GM12878 (cell line): ENCODE data around the gene ZBTB7B. TPM values are rescaled to one million over a fixed set of nuclear protein-coding genes. Genes with fewer than 3 reads are reported as not detected.

ENCODE experiments used
- ATAC-seq: fragments of 200-7000 bp; cut with Tn5 transposase; 3 replicates; pipeline ENCODE4 v1.9.1; 2020; ENCODE audit warnings: mild to moderate bottlenecking, moderate library complexity
- BruUV-seq: library from RNA; stranded (reverse); fragments of 400-500 nt; replicated peaks from 2 replicates; lab custom pipeline; 2021; lab: Mats Ljungman, UMichigan
- CTCF ChIA-PET: fragments of 300-600 bp; sonication (Branson Sonifier 250); formaldehyde crosslinking; extraction: SDS; loops from one replicate; lab custom pipeline; 2021; ENCODE audit warnings: inconsistent platforms; lab: Yijun Ruan, JAX
- POLR2A ChIA-PET: fragments of 350-600 bp; formaldehyde crosslinking; extraction: SDS; loops from one replicate; lab custom pipeline; 2021; ENCODE audit warnings: inconsistent platforms; lab: Charles Lee
- RAD21 ChIA-PET: fragments of 300-600 bp; sonication (Branson Sonifier 250); formaldehyde crosslinking; loops from one replicate; lab custom pipeline; 2023; ENCODE audit warnings: antibody characterized with exemption; ENCODE audit not compliant: unreplicated experiment; lab: Charles Lee
- SMC1A ChIA-PET: fragments of 300-600 bp; sonication (Branson Sonifier 250); formaldehyde crosslinking; loops from one replicate; lab custom pipeline; 2023; ENCODE audit not compliant: unreplicated experiment, uncharacterized antibody; lab: Charles Lee
- DNase-seq: peaks from one replicate; pipeline ENCODE4 v3.0.0-alpha.2; 2011; ENCODE audit warnings: low read depth, low spot score
- FAIRE-seq: peaks from 3 replicates; lab custom pipeline; 2011; peaks lifted over from hg19 to GRCh38; lab: Jason Lieb, UNC
- H2AFZ ChIP-seq: 2 replicates; pipeline ENCODE4 v1.6.0; 2011; ENCODE audit warnings: low read depth, low read length, control low read depth; ENCODE audit not compliant: control insufficient read depth
- H3K27ac ChIP-seq: 2 replicates; pipeline ENCODE4 v1.5.1; 2011; ENCODE audit warnings: control low read depth; ENCODE audit not compliant: control insufficient read depth, insufficient read depth
- H3K27me3 ChIP-seq, 2 experiments: replicated peaks in 1 of 2; 2 replicates each; pipeline versions ENCODE4 v1.6.0 to v1.6.1; 2011; ENCODE audit warnings: low read length in 1 of 2; ENCODE audit not compliant: control insufficient read depth in 2 of 2, insufficient read depth in 2 of 2
- H3K36me3 ChIP-seq, 2 experiments: 2 replicates each; pipeline ENCODE4 v1.5.1; 2011; ENCODE audit warnings: low read length in 1 of 2; ENCODE audit not compliant: control insufficient read depth in 2 of 2, insufficient read depth in 2 of 2
- H3K4me1 ChIP-seq: 2 replicates; pipeline ENCODE4 v1.6.1; 2011; ENCODE audit warnings: mild to moderate bottlenecking, low read length, moderate library complexity, mixed read lengths; ENCODE audit not compliant: control insufficient read depth, insufficient read depth
- H3K4me2 ChIP-seq: 2 replicates; pipeline ENCODE4 v1.6.0; 2011; ENCODE audit warnings: control low read depth; ENCODE audit not compliant: control insufficient read depth, insufficient read depth
- H3K4me3 ChIP-seq: fragments of 200-600 bp; sonication (generic); 2 replicates; pipeline ENCODE4 v1.5.1; 2016
- H3K79me2 ChIP-seq: 2 replicates; pipeline ENCODE4 v1.6.0; 2011; ENCODE audit warnings: low read length; ENCODE audit not compliant: control insufficient read depth, insufficient read depth
- H3K9ac ChIP-seq: 2 replicates; pipeline ENCODE4 v1.8.0; 2011; ENCODE audit warnings: low read length, control low read depth, mixed read lengths; ENCODE audit not compliant: control insufficient read depth, insufficient read depth
- H3K9me3 ChIP-seq: replicated peaks from 3 replicates; pipeline ENCODE4 v1.5.1; 2011; ENCODE audit warnings: mild to moderate bottlenecking, low read length; ENCODE audit not compliant: control insufficient read depth, insufficient read depth
- H4K20me1 ChIP-seq: 2 replicates; pipeline ENCODE4 v1.6.0; 2011; ENCODE audit not compliant: control insufficient read depth, insufficient read depth
- CBX5 ChIP-seq: sonication (generic); IDR thresholded peaks from 2 replicates; pipeline ENCODE4 v1.6.1; 2016; ENCODE audit warnings: low read depth, moderate library complexity, mild to moderate bottlenecking, inconsistent platforms
- CHD4 ChIP-seq: fragments of 200-600 bp; sonication (generic); IDR thresholded peaks from 2 replicates; pipeline ENCODE4 v1.6.1; 2016; ENCODE audit warnings: mild to moderate bottlenecking
- EZH2 ChIP-seq: IDR thresholded peaks from 2 replicates; pipeline ENCODE4 v1.6.1; 2012; ENCODE audit warnings: low read depth, mild to moderate bottlenecking, control low read depth, inconsistent platforms, low read length, borderline replicate concordance; ENCODE audit not compliant: control insufficient read depth
- HCFC1 ChIP-seq: fragments of 150-350 bp; IDR thresholded peaks from 2 replicates; pipeline ENCODE4 v1.6.1; 2014; ENCODE audit warnings: low read length
- HDAC6 ChIP-seq: fragments of 200-600 bp; sonication (generic); IDR thresholded peaks from one replicate; pipeline ENCODE4 v1.8.0; 2017; ENCODE audit warnings: antibody characterized with exemption; ENCODE audit not compliant: unreplicated experiment
- IKZF2 ChIP-seq, 2 experiments: fragments of 450-650 bp; IDR thresholded peaks; 2 replicates each; pipeline ENCODE4 v1.6.1; 2017; ENCODE audit warnings: mild to moderate bottlenecking in 2 of 2, moderate library complexity in 2 of 2
- KLF5 ChIP-seq: fragments of 450-650 bp; IDR thresholded peaks from 2 replicates; pipeline ENCODE4 v1.6.1; 2014; ENCODE audit warnings: mild to moderate bottlenecking; ENCODE audit not compliant: partially characterized antibody
- PAX5 ChIP-seq: IDR thresholded peaks from 2 replicates; pipeline ENCODE4 v1.6.1; 2011; ENCODE audit warnings: low read depth, low read length, borderline replicate concordance
- RAD21 ChIP-seq: IDR thresholded peaks from 2 replicates; pipeline ENCODE4 v1.6.1; 2011; ENCODE audit warnings: mild to moderate bottlenecking, low read depth, low read length, moderate library complexity; ENCODE audit not compliant: insufficient read depth
- RB1 ChIP-seq: fragments of 450-650 bp; formaldehyde crosslinking; IDR thresholded peaks from 2 replicates; pipeline ENCODE4 v1.6.1; 2017; ENCODE audit warnings: mild to moderate bottlenecking, borderline replicate concordance
- RBBP5 ChIP-seq: fragments of 200-600 bp; sonication (generic); conservative IDR thresholded peaks from 2 replicates; pipeline ENCODE4 v1.6.1; 2016
- RELA ChIP-seq: fragments of 450-650 bp; IDR thresholded peaks from 2 replicates; pipeline ENCODE4 v1.8.0; 2014; ENCODE audit warnings: borderline replicate concordance; ENCODE audit not compliant: partially characterized antibody
- WGBS: methylation state at CpG from one replicate; pipeline ENCODE4 v1.1.6; 2016; ENCODE audit warnings: low lambda C conversion rate; ENCODE audit not compliant: insufficient replicate concordance, insufficient coverage; ENCODE audit errors: missing lambda C conversion rate; 5-methylcytosine and 5-hydroxymethylcytosine counted together
- in situ Hi-C: fragments of 300-500 bp; cut with MboI; formaldehyde crosslinking; loops from 9 replicates; pipeline ENCODE4 v1.14.3; 2018; ENCODE audit warnings: mixed read lengths
- intact Hi-C: fragments of 100-400 bp; cut with micrococcal nuclease; formaldehyde crosslinking; loops from one replicate; pipeline ENCODE4 v1.14.2; 2022; ENCODE audit not compliant: unreplicated experiment
- polyA plus RNA-seq, 11 experiments: library from polyadenylated mRNA; depleted of rRNA in 4 of 11; unstranded in 6 of 11; stranded (reverse) in 5 of 11; fragments of >200 nt; fragmentation: Nextera tagmentation in 4 of 11; fragmentation: Illumina TruSeq in 1 of 11; extraction: Ambion mirVana in 4 of 11; extraction: Trizol in 1 of 11; gene quantifications; 1 replicate in 1 of 11; 2 replicates in 10 of 11; pipeline versions ENCODE4 v1.2.1 to v1.2.3, GENCODE V29; 2011 to 2016; ENCODE audit warnings: inconsistent platforms in 2 of 11, missing spikeins in 2 of 11, low read depth in 1 of 11
- total RNA-seq, 4 experiments: library from RNA; depleted of rRNA in 3 of 4; stranded (reverse); fragments of >200 nt in 3 of 4; fragmentation: Illumina TruSeq in 1 of 4; extraction: Trizol in 1 of 4; gene quantifications; 2 replicates each; pipeline versions ENCODE4 v1.2.1 to v1.2.3, GENCODE V29; 2013 to 2021
- TF ChIP-seq, protein P1 (sequence below): fragments of 450-650 bp; formaldehyde crosslinking; IDR thresholded peaks from 2 replicates; pipeline ENCODE4 v1.5.0; 2022; ENCODE audit warnings: mild to moderate bottlenecking, missing genetic modification characterization
- TF ChIP-seq, protein P2 (sequence below), 3 experiments: IDR thresholded peaks in 2 of 3; conservative IDR thresholded peaks in 1 of 3; 2 replicates each; pipeline ENCODE4 v1.5.1; 2011; ENCODE audit warnings: low read depth in 3 of 3, low read length in 3 of 3, mild to moderate bottlenecking in 3 of 3, control low read depth in 2 of 3, moderate library complexity in 2 of 3, inconsistent platforms in 1 of 3, mixed read lengths in 1 of 3; ENCODE audit not compliant: control insufficient read depth in 2 of 3, insufficient read depth in 1 of 3; ENCODE audit errors: extremely low read depth in 1 of 3

The ZBTB7B gene
- total and polyA plus RNA-seq, 10 of the 15 experiments (the other 5 are each of a cell fraction or from before 2014, with no cell fraction given) = 0.11 to 44.9 (median 11.3) TPM

DNA sequence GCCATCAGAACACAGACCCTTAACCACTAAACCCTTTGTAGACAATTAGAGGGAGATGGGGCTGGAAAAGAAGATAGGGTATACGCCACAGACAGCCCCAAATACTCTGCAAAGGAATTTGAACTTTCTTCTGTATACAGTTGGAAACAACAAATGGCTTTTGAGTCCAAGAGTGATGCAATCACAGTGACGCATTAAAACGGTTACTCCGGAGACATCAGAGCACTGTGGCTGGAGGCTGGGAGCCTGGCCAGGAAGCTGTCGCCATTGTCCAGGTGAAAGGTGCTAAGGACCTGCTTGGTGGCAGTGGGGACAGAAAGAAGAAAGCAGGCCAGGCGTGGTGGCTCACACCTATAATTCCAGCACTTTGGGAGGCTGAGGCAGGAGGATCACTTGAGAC is 15.3 kb upstream of the ZBTB7B start (continued):
- TF ChIP-seq, protein P1, sequence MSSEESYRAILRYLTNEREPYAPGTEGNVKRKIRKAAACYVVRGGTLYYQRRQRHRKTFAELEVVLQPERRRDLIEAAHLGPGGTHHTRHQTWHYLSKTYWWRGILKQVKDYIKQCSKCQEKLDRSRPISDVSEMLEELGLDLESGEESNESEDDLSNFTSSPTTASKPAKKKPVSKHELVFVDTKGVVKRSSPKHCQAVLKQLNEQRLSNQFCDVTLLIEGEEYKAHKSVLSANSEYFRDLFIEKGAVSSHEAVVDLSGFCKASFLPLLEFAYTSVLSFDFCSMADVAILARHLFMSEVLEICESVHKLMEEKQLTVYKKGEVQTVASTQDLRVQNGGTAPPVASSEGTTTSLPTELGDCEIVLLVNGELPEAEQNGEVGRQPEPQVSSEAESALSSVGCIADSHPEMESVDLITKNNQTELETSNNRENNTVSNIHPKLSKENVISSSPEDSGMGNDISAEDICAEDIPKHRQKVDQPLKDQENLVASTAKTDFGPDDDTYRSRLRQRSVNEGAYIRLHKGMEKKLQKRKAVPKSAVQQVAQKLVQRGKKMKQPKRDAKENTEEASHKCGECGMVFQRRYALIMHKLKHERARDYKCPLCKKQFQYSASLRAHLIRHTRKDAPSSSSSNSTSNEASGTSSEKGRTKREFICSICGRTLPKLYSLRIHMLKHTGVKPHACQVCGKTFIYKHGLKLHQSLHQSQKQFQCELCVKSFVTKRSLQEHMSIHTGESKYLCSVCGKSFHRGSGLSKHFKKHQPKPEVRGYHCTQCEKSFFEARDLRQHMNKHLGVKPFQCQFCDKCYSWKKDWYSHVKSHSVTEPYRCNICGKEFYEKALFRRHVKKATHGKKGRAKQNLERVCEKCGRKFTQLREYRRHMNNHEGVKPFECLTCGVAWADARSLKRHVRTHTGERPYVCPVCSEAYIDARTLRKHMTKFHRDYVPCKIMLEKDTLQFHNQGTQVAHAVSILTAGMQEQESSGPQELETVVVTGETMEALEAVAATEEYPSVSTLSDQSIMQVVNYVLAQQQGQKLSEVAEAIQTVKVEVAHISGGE (CRISPR knock-in tag) = no peak

DNA sequence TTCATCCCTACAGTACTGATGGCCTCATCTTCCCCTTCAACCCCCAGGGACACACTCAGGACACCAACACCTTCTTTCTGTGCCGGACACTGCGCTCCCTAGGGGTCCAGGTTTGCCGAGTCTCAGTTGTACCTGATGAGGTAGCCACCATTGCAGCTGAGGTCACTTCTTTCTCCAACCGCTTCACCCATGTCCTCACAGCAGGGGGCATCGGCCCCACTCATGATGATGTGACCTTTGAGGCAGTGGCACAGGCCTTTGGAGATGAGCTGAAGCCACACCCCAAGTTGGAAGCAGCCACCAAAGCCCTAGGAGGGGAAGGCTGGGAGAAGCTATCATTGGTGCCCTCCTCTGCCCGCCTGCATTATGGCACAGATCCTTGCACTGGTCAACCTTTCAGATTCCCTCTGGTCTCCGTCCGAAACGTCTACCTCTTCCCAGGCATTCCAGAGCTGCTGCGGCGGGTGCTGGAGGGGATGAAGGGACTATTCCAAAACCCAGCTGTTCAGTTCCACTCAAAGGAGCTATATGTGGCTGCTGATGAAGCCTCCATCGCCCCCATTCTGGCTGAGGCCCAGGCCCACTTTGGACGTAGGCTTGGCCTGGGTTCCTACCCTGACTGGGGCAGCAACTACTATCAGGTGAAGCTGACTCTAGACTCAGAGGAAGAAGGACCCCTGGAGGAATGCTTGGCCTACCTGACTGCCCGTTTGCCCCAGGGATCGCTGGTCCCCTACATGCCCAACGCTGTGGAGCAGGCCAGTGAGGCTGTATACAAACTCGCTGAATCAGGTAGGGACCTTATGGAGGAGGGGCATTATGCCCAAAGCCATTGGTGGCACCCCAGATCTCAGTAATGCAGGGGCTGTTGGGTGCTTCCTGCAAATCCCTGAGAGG is 14.3 kb upstream of the ZBTB7B start:
- peaks cover 16% of the 10 kb centered on the region for H3K79me2 ChIP-seq
- H3K27ac ChIP-seq = no peak overlapping the region
- ChIA-PET POLR2A (interaction anchor here (0.8 to 1.2 kb wide), 5 partner anchors 11 to 130 kb away, joined by 3 to 4 read pairs (median 3); no protein-coding TSS in a partner anchor), RAD21 (interaction anchor here (1.5 to 1.7 kb wide), 2 partner anchors 12 to 29 kb away, joined by 5 to 7 read pairs; no protein-coding TSS in a partner anchor), SMC1A (interaction anchor here (0.6 to 1.5 kb wide), 4 partner anchors 23 to 442 kb away, joined by 3 to 4 read pairs (median 3); no protein-coding TSS in a partner anchor), CTCF (interaction anchor here (0.6 to 20.6 kb wide), 7 partner anchors 8 to 75 kb away, joined by 3 to 226 read pairs (median 3); partner anchors contain the start of genes LENEP and ZBTB7B)
- intact Hi-C loops = no loop called here
- H3K4me1 ChIP-seq = no peaks in the 10 kb centered on the region
- FAIRE-seq (no peak), ATAC-seq (no peak), DNase-seq (no peak)
- no TSS peak for BruUV-seq
- no peaks in the 10 kb centered on the region for H3K9me3 ChIP-seq
- no peak overlapping the region for H2AFZ ChIP-seq
- H3K27me3 ChIP-seq = no peaks in the 10 kb centered on the region
- no peaks in the 10 kb centered on the region for H4K20me1 ChIP-seq
- in situ Hi-C loops = no loop called here
- no peak overlapping the region for H3K4me2 ChIP-seq
- peaks cover 15 to 17% of the 10 kb centered on the region in 2 experiments; a peak in 3 of 4 replicates for H3K36me3 ChIP-seq
- 92% methylated on average over 17 of the region's 17 CpGs for WGBS
- H3K9ac ChIP-seq = no peak overlapping the region
- H3K4me3 ChIP-seq = no peak overlapping the region
- TF ChIP-seq CHD4 = no peak
- no peak for TF ChIP-seq HDAC6
- TF ChIP-seq EZH2 = no peak
- TF ChIP-seq CBX5 = no peak
- no peak for TF ChIP-seq RBBP5
- no peak for TF ChIP-seq IKZF2 (IDR thresholded peaks at IDR 0.05)
- no peak for TF ChIP-seq PAX5
- TF ChIP-seq KLF5 = no peak
- peak; percentile 22; the same call in 1 of the 2 replicates for TF ChIP-seq RAD21
- TF ChIP-seq, protein P2, sequence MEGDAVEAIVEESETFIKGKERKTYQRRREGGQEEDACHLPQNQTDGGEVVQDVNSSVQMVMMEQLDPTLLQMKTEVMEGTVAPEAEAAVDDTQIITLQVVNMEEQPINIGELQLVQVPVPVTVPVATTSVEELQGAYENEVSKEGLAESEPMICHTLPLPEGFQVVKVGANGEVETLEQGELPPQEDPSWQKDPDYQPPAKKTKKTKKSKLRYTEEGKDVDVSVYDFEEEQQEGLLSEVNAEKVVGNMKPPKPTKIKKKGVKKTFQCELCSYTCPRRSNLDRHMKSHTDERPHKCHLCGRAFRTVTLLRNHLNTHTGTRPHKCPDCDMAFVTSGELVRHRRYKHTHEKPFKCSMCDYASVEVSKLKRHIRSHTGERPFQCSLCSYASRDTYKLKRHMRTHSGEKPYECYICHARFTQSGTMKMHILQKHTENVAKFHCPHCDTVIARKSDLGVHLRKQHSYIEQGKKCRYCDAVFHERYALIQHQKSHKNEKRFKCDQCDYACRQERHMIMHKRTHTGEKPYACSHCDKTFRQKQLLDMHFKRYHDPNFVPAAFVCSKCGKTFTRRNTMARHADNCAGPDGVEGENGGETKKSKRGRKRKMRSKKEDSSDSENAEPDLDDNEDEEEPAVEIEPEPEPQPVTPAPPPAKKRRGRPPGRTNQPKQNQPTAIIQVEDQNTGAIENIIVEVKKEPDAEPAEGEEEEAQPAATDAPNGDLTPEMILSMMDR (IDR thresholded peaks at IDR 0.05 in 2 of 3, conservative IDR thresholded peaks at IDR 0.05 in 1 of 3; ENCODE audit: control insufficient read depth in 2 of 3, extremely low read depth in 1 of 3, insufficient read depth in 1 of 3, low read depth in 3 of 3, low read length in 3 of 3) = peak in 2 of 3 experiments; percentile 16 to 34; a peak in 2 of 6 replicates
- no peak for TF ChIP-seq HCFC1
- TF ChIP-seq RELA = no peak
- no peak for TF ChIP-seq RB1
